OCI-LY7 (cell line): ENCODE measurements around the gene RBFOX1.

ENCODE experiments used
- EZH2phosphoT487 ChIP-seq: fragments of 200-600 bp; sonication (generic); IDR thresholded peaks from 2 replicates; pipeline ENCODE4 v1.6.1; 2018; ENCODE audit warnings: low read depth, borderline replicate concordance, mild to moderate bottlenecking, mixed run types, antibody characterized with exemption, low read length, moderate library complexity, mixed read lengths
- TF ChIP-seq, protein P1 (sequence below): fragments of 200-600 bp; sonication (generic); conservative IDR thresholded peaks from 2 replicates; pipeline ENCODE4 v1.5.1; 2014; ENCODE audit warnings: mild to moderate bottlenecking, antibody characterized with exemption, low read length, moderate library complexity, mixed read lengths

DNA sequence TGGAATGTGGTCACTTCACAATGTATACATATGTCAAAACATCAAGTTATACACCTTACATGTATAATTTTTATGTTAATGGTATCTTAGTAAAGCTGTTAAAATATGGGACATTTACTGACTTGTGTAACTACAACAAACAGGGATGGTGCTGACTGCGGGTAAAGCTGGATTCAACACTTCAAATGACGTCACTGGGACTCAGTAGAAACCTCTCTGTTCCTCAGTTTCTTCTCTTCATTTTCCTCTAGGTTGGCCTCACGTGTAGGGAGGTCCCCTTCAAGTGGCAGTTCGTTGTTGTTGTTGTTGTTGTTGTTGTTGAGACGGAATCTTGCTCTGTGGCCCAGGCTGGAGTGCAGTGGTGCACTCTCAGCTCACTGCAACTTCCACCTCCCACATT, 182.9 kb downstream of the RBFOX1 start:
- no peak for TF ChIP-seq EZH2phosphoT487
- TF ChIP-seq, protein P1, sequence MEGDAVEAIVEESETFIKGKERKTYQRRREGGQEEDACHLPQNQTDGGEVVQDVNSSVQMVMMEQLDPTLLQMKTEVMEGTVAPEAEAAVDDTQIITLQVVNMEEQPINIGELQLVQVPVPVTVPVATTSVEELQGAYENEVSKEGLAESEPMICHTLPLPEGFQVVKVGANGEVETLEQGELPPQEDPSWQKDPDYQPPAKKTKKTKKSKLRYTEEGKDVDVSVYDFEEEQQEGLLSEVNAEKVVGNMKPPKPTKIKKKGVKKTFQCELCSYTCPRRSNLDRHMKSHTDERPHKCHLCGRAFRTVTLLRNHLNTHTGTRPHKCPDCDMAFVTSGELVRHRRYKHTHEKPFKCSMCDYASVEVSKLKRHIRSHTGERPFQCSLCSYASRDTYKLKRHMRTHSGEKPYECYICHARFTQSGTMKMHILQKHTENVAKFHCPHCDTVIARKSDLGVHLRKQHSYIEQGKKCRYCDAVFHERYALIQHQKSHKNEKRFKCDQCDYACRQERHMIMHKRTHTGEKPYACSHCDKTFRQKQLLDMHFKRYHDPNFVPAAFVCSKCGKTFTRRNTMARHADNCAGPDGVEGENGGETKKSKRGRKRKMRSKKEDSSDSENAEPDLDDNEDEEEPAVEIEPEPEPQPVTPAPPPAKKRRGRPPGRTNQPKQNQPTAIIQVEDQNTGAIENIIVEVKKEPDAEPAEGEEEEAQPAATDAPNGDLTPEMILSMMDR: no peak
